CD4-positive, alpha-beta T cell (primary cell): ENCODE data around the gene APOO. TPM values are rescaled to one million over a fixed set of nuclear protein-coding genes. Genes with fewer than 3 reads are reported as not detected.

Source experiments
- ATAC-seq: fragments of 200-7000 bp; cut with Tn5 transposase; one replicate; pipeline ENCODE4 v1.10.0; 2022; ENCODE audit warnings: mild to moderate bottlenecking; ENCODE audit not compliant: poor library complexity
- CTCF ChIA-PET: fragments of 350-600 bp; sonication (Branson Sonifier 250); formaldehyde crosslinking; loops from one replicate; lab custom pipeline; 2021; ENCODE audit warnings: antibody characterized with exemption, inconsistent platforms; lab: Charles Lee
- POLR2A ChIA-PET: fragments of 350-600 bp; sonication (Branson Sonifier 250); formaldehyde crosslinking; loops from one replicate; lab custom pipeline; 2021; ENCODE audit warnings: antibody characterized with exemption, inconsistent platforms; lab: Charles Lee
- DNase-seq, 14 experiments: peaks; one replicate each; pipeline ENCODE4 v3.0.0-alpha.2; 2013 to 2020; ENCODE audit warnings: mixed read lengths in 2 of 14
- H3K27ac ChIP-seq, 2 donors: one replicate each; pipeline versions ENCODE4 v1.5.1 to v1.7.0; 2013; ENCODE audit warnings: low read length in 2 of 2, low read depth in 1 of 2, mild to moderate bottlenecking in 1 of 2
- H3K27me3 ChIP-seq, 2 experiments: 1 replicate in 1 of 2; 2 replicates in 1 of 2; pipeline versions ENCODE4 v1.6.1 to v1.7.0; 2013; ENCODE audit warnings: low read length in 2 of 2, control low read depth in 1 of 2, mild to moderate bottlenecking in 1 of 2, moderate library complexity in 1 of 2; ENCODE audit not compliant: insufficient read depth in 2 of 2, control insufficient read depth in 1 of 2
- H3K36me3 ChIP-seq: one replicate; pipeline ENCODE4 v1.6.1; 2013; ENCODE audit warnings: low read length, control low read depth; ENCODE audit not compliant: insufficient read depth
- H3K4me1 ChIP-seq: one replicate; pipeline ENCODE4 v1.6.1; 2013; ENCODE audit warnings: low read length, control low read depth; ENCODE audit not compliant: insufficient read depth
- H3K4me3 ChIP-seq: one replicate; pipeline ENCODE4 v1.5.1; 2013; ENCODE audit warnings: mild to moderate bottlenecking, low read length, moderate library complexity
- H3K9me3 ChIP-seq, 2 experiments: 1 replicate in 1 of 2; 2 replicates in 1 of 2; pipeline versions ENCODE4 v1.6.1 to v1.7.0; 2013; ENCODE audit warnings: low read length in 2 of 2, mild to moderate bottlenecking in 2 of 2, control low read depth in 1 of 2, moderate library complexity in 1 of 2; ENCODE audit not compliant: control insufficient read depth in 1 of 2, insufficient read depth in 1 of 2
- H3K27ac Mint-ChIP-seq: one replicate; pipeline ENCODE4 v1.8.0; 2020; ENCODE audit warnings: mixed read lengths
- H3K27me3 Mint-ChIP-seq: one replicate; pipeline ENCODE4 v1.8.0; 2021; ENCODE audit warnings: mixed read lengths
- H3K36me3 Mint-ChIP-seq: one replicate; pipeline ENCODE4 v1.8.0; 2021; ENCODE audit warnings: low read depth, mixed read lengths
- H3K4me1 Mint-ChIP-seq: one replicate; pipeline ENCODE4 v1.8.0; 2021; ENCODE audit warnings: low read depth, mixed read lengths
- H3K4me3 Mint-ChIP-seq: one replicate; pipeline ENCODE4 v1.8.0; 2020; ENCODE audit warnings: mild to moderate bottlenecking, mixed read lengths
- H3K9me3 Mint-ChIP-seq: one replicate; pipeline ENCODE4 v1.8.0; 2020; ENCODE audit warnings: mixed read lengths
- CTCF ChIP-seq: fragments of 200-600 bp; IDR thresholded peaks from one replicate; pipeline ENCODE4 v1.8.0; 2022; ENCODE audit warnings: antibody characterized with exemption, mild to moderate bottlenecking
- intact Hi-C, 2 experiments: fragments of 100-400 bp; cut with DNase I in 1 of 2; cut with micrococcal nuclease in 1 of 2; formaldehyde crosslinking; loops; one replicate each; pipeline versions ENCODE4 v1.15.1 to v1.9.0; 2023 to 2025; cut with DNase I, micrococcal nuclease
- total RNA-seq, 174 experiments: library from RNA in 2 of 174; stranded (reverse) in 2 of 174; gene quantifications; one replicate each; pipeline ENCODE4 v1.2.3 and lab custom pipeline; 2021 to 2026

The APOO gene
- total RNA-seq, 2 experiments from 2014 or later = 3.3 to 4.9 TPM

GRCh38 chrX:23811656-23812055 lies 96.1 kb downstream of the APOO start:
- Histone ChIP-seq H3K9me3 (no peaks in the 10 kb centered on the region), H3K27ac (no peak overlapping the region), H3K36me3 (no peaks in the 10 kb centered on the region), H3K4me3 (no peak overlapping the region), H3K27me3 (no peaks in the 10 kb centered on the region), H3K4me1 (no peaks in the 10 kb centered on the region)
- Mint-ChIP-seq H3K27me3 (no peaks in the 10 kb centered on the region), H3K4me3 (no peak overlapping the region), H3K27ac (no peak overlapping the region), H3K9me3 (no peaks in the 10 kb centered on the region), H3K4me1 (peaks cover 3% of the 10 kb centered on the region), H3K36me3 (no peaks in the 10 kb centered on the region)
- intact Hi-C loops = no loop called here
- no peak for TF ChIP-seq CTCF
- ATAC-seq (no peak), DNase-seq (no peak)
- ChIA-PET CTCF (no interaction called here), POLR2A (no interaction called here)

- no peaks in the 10 kb centered on the region for H3K27me3 Mint-ChIP-seq
- TF ChIP-seq CTCF = no peak
- Histone ChIP-seq H3K4me1 (no peaks in the 10 kb centered on the region), H3K27ac (no peak overlapping the region), H3K4me3 (no peak overlapping the region), H3K36me3 (no peaks in the 10 kb centered on the region), H3K27me3 (no peaks in the 10 kb centered on the region), H3K9me3 (no peaks in the 10 kb centered on the region)
- ChIA-PET CTCF (no interaction called here), POLR2A (no interaction called here)
- no peaks in the 10 kb centered on the region for H3K9me3 Mint-ChIP-seq
- no peak overlapping the region for H3K27ac Mint-ChIP-seq
- intact Hi-C loops = no loop called here
- peaks cover 3% of the 10 kb centered on the region for H3K4me1 Mint-ChIP-seq
- H3K36me3 Mint-ChIP-seq = no peaks in the 10 kb centered on the region
- no peak overlapping the region for H3K4me3 Mint-ChIP-seq
- DNase-seq = peak in 2 of 14 experiments; percentile 44 to 47
- no peak for ATAC-seq
These were observed 96.6 kb downstream of the APOO start for GRCh38 chrX:23811108-23811651.

GRCh38 chrX:23810279-23810678 lies 97.5 kb downstream of the APOO start:
- no peak overlapping the region for H3K27ac Mint-ChIP-seq
- H3K36me3 Mint-ChIP-seq = no peaks in the 10 kb centered on the region
- no peak overlapping the region for H3K4me3 ChIP-seq
- H3K9me3 ChIP-seq = no peaks in the 10 kb centered on the region
- H3K27me3 ChIP-seq = no peaks in the 10 kb centered on the region
- DNase-seq = no peak
- H3K27ac ChIP-seq = no peak overlapping the region
- POLR2A ChIA-PET = no interaction called here
- no peaks in the 10 kb centered on the region for H3K4me1 ChIP-seq
- H3K9me3 Mint-ChIP-seq = no peaks in the 10 kb centered on the region
- CTCF ChIA-PET = no interaction called here
- no peaks in the 10 kb centered on the region for H3K27me3 Mint-ChIP-seq
- intact Hi-C loops = no loop called here
- TF ChIP-seq CTCF = no peak
- no peak overlapping the region for H3K4me3 Mint-ChIP-seq
- H3K36me3 ChIP-seq = no peaks in the 10 kb centered on the region
- H3K4me1 Mint-ChIP-seq = peaks cover 3% of the 10 kb centered on the region
- no peak for ATAC-seq
